ENCODE results near the gene STAB2. TPM values are rescaled to one million over a fixed set of nuclear protein-coding genes. Genes with fewer than 3 reads are reported as not detected.

The STAB2 gene
- total and polyA plus RNA-seq, 2 donors (not counting 1 experiment from before 2014, with no cell fraction given) = not detected

DNA sequence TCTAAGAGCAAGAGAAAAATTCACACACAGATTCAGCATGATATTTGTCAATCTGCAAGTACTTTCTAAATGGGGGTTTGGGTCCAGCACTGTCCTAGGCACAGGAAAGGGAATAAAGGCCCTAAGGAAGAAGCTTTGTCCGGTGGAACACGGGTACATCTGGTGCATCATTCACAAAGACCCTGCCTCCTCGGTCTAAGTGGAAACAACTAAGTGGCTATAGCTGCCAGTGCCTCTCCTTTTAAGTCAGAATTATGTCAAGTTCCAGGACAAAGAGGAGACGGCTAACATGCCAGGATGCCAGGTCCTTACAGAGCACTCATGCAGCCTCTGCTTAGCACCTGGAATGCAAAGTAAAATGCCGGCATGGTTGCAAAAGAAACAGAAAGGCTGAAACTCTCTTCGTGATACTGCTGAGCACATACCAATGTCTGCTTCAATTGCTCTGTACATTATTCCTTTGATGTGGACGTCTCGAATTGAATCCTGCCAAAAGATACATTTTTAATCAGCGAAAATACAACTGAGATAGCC lies 206.5 kb downstream of the STAB2 start:
- Mint-ChIP-seq H3K9me3 (ENCODE audit: insufficient read depth) (no peaks in the 10 kb centered on the region), H3K27me3 (no peaks in the 10 kb centered on the region), H3K27ac (no peak overlapping the region), H3K4me1 (no peaks in the 10 kb centered on the region), H3K4me3 (no peak overlapping the region)
- TF ChIP-seq, protein P1, sequence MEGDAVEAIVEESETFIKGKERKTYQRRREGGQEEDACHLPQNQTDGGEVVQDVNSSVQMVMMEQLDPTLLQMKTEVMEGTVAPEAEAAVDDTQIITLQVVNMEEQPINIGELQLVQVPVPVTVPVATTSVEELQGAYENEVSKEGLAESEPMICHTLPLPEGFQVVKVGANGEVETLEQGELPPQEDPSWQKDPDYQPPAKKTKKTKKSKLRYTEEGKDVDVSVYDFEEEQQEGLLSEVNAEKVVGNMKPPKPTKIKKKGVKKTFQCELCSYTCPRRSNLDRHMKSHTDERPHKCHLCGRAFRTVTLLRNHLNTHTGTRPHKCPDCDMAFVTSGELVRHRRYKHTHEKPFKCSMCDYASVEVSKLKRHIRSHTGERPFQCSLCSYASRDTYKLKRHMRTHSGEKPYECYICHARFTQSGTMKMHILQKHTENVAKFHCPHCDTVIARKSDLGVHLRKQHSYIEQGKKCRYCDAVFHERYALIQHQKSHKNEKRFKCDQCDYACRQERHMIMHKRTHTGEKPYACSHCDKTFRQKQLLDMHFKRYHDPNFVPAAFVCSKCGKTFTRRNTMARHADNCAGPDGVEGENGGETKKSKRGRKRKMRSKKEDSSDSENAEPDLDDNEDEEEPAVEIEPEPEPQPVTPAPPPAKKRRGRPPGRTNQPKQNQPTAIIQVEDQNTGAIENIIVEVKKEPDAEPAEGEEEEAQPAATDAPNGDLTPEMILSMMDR (IDR thresholded peaks at IDR 0.05) = no peak
- no peak for TF ChIP-seq EZH2 (IDR thresholded peaks at IDR 0.05; ENCODE audit: borderline replicate concordance, insufficient read depth, low read depth, low read length, poor library complexity, severe bottlenecking)
- Histone ChIP-seq H3K9me3 (ENCODE audit: control extremely low read depth in 1 of 3, control insufficient read depth in 2 of 3, insufficient read depth in 1 of 3, low read length in 2 of 3) (peaks cover 0 to 2% (median 0%) of the 10 kb centered on the region in 3 donors), H3K4me3 (ENCODE audit: control extremely low read depth in 1 of 5, extremely low read depth in 1 of 5, insufficient read depth in 1 of 5, low read depth in 2 of 5, low read length in 4 of 5) (no peak overlapping the region), H3K27me3 (replicated peaks in 1 of 4; ENCODE audit: control extremely low read depth in 1 of 4, control insufficient read depth in 3 of 4, insufficient read depth in 4 of 4, low read length in 3 of 4) (no peaks in the 10 kb centered on the region), H3K9ac (ENCODE audit: low read length) (no peak overlapping the region), H2AFZ (ENCODE audit: insufficient read depth, low read depth, low read length, poor library complexity, severe bottlenecking) (no peak overlapping the region), H3K27ac (ENCODE audit: low read length in 2 of 2) (no peak overlapping the region), H4K20me1 (ENCODE audit: control insufficient read depth, insufficient read depth, low read length, poor library complexity, severe bottlenecking) (no peaks in the 10 kb centered on the region), H3K4me1 (ENCODE audit: control insufficient read depth in 2 of 2, insufficient read depth in 2 of 2, low read length in 2 of 2) (no peaks in the 10 kb centered on the region), H3K4me2 (replicated peaks; ENCODE audit: low read depth, low read length, poor library complexity, severe bottlenecking) (no peak overlapping the region), H3K36me3 (replicated peaks in 1 of 2; ENCODE audit: control extremely low read depth in 1 of 2, control insufficient read depth in 1 of 2, extremely low read depth in 1 of 2, insufficient read depth in 2 of 2, low read length in 1 of 2) (peaks cover 0 to 44% of the 10 kb centered on the region in 2 experiments), H3K79me2 (ENCODE audit: control insufficient read depth, insufficient read depth, low read length) (no peaks in the 10 kb centered on the region)
- 94% methylated on average over 9 of the region's 9 CpGs for WGBS (ENCODE audit: insufficient coverage)
- intact Hi-C loops (cut with micrococcal nuclease) = no loop called here
- CTCF ChIA-PET = no interaction called here
- ATAC-seq (ENCODE audit: low read depth) = no peak
- POLR2A ChIA-PET = no interaction called here
- DNase-seq = no peak

GRCh38 chr12:103794309-103795213 lies 207.5 kb downstream of the STAB2 start:
- Mint-ChIP-seq H3K27me3 (no peaks in the 10 kb centered on the region), H3K4me3 (no peak overlapping the region), H3K4me1 (no peaks in the 10 kb centered on the region), H3K27ac (no peak overlapping the region), H3K9me3 (ENCODE audit: insufficient read depth) (no peaks in the 10 kb centered on the region)
- Histone ChIP-seq H3K9me3 (ENCODE audit: control extremely low read depth in 1 of 3, control insufficient read depth in 2 of 3, insufficient read depth in 1 of 3, low read length in 2 of 3) (peaks cover 0 to 6% (median 0%) of the 10 kb centered on the region in 3 donors), H3K4me1 (ENCODE audit: control insufficient read depth in 2 of 2, insufficient read depth in 2 of 2, low read length in 2 of 2) (no peaks in the 10 kb centered on the region), H3K27ac (ENCODE audit: low read length in 2 of 2) (no peak overlapping the region), H2AFZ (ENCODE audit: insufficient read depth, low read depth, low read length, poor library complexity, severe bottlenecking) (no peak overlapping the region), H3K4me3 (ENCODE audit: control extremely low read depth in 1 of 5, extremely low read depth in 1 of 5, insufficient read depth in 1 of 5, low read depth in 2 of 5, low read length in 4 of 5) (no peak overlapping the region), H4K20me1 (ENCODE audit: control insufficient read depth, insufficient read depth, low read length, poor library complexity, severe bottlenecking) (no peaks in the 10 kb centered on the region), H3K79me2 (ENCODE audit: control insufficient read depth, insufficient read depth, low read length) (no peaks in the 10 kb centered on the region), H3K27me3 (replicated peaks in 1 of 4; ENCODE audit: control extremely low read depth in 1 of 4, control insufficient read depth in 3 of 4, insufficient read depth in 4 of 4, low read length in 3 of 4) (no peaks in the 10 kb centered on the region), H3K36me3 (replicated peaks in 1 of 2; ENCODE audit: control extremely low read depth in 1 of 2, control insufficient read depth in 1 of 2, extremely low read depth in 1 of 2, insufficient read depth in 2 of 2, low read length in 1 of 2) (peaks cover 0 to 47% of the 10 kb centered on the region in 2 experiments), H3K4me2 (replicated peaks; ENCODE audit: low read depth, low read length, poor library complexity, severe bottlenecking) (no peak overlapping the region), H3K9ac (ENCODE audit: low read length) (no peak overlapping the region)
- WGBS (ENCODE audit: insufficient coverage) = 79% methylated on average over 2 of the region's 4 CpGs
- intact Hi-C loops (cut with micrococcal nuclease) = no loop called here
- no peak for DNase-seq
- CTCF ChIA-PET = no interaction called here
- ATAC-seq (ENCODE audit: low read depth) = no peak
- no peak for TF ChIP-seq EZH2 (IDR thresholded peaks at IDR 0.05; ENCODE audit: borderline replicate concordance, insufficient read depth, low read depth, low read length, poor library complexity, severe bottlenecking)
- TF ChIP-seq, protein P1 (IDR thresholded peaks at IDR 0.05) = no peak
- POLR2A ChIA-PET = interaction anchor here (0.6 kb wide), 1 partner anchor 169 kb away, joined by 3 read pairs; no protein-coding TSS in a partner anchor
